Measurements from ENCODE around the gene FIZ1.

- TF ChIP-seq CTCF (IDR thresholded peaks at IDR 0.05) (no peak), EZH2phosphoT487 (IDR thresholded peaks at IDR 0.05) (no peak)
Measured at GRCh38 chr19:55613396-55613795, 14.1 kb upstream of the FIZ1 start.

Data from neural progenitor cell (in vitro differentiated cells).